Ishikawa (cell line): ENCODE measurements around the gene LRIG3.

ENCODE experiments used
- EGR1 ChIP-seq: IDR thresholded peaks from 2 replicates; pipeline ENCODE4 v1.6.1; 2012
- EP300 ChIP-seq: IDR thresholded peaks from 2 replicates; pipeline ENCODE4 v1.6.1; 2012; ENCODE audit warnings: borderline replicate concordance
- TCF12 ChIP-seq: IDR thresholded peaks from 2 replicates; pipeline ENCODE4 v1.6.1; 2012; ENCODE audit warnings: low read depth
- TEAD4 ChIP-seq: IDR thresholded peaks from 2 replicates; pipeline ENCODE4 v1.6.1; 2012
- ZBTB7A ChIP-seq: IDR thresholded peaks from 2 replicates; pipeline ENCODE4 v1.6.1; 2012; ENCODE audit warnings: low read depth
- TF ChIP-seq, protein P1 (sequence below): IDR thresholded peaks from 2 replicates; pipeline ENCODE4 v1.6.1; 2012; ENCODE audit warnings: low read depth, mild to moderate bottlenecking

DNA sequence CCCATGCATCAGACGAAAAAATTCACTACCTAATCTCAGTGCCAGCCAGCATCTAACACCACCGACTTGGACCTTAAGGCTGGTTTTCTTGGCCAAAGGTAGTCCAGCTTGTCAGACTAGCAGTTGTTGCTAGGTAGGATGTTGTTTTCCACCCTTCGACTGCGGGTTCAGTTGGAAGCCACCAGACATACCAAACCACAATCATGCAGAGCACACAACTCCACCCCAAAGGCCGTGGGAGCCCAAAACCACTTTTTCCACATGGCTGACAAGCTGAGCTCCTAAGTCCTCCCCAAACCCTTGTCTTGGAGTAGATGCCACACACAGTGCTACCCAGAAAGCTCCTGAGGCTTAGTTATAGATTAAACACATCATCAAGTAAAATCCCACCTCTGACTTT is 46.8 kb downstream of the LRIG3 start:
- no peak for TF ChIP-seq EP300
- no peak for TF ChIP-seq EGR1
- TF ChIP-seq TCF12: no peak
- no peak for TF ChIP-seq ZBTB7A
- TF ChIP-seq, protein P1, sequence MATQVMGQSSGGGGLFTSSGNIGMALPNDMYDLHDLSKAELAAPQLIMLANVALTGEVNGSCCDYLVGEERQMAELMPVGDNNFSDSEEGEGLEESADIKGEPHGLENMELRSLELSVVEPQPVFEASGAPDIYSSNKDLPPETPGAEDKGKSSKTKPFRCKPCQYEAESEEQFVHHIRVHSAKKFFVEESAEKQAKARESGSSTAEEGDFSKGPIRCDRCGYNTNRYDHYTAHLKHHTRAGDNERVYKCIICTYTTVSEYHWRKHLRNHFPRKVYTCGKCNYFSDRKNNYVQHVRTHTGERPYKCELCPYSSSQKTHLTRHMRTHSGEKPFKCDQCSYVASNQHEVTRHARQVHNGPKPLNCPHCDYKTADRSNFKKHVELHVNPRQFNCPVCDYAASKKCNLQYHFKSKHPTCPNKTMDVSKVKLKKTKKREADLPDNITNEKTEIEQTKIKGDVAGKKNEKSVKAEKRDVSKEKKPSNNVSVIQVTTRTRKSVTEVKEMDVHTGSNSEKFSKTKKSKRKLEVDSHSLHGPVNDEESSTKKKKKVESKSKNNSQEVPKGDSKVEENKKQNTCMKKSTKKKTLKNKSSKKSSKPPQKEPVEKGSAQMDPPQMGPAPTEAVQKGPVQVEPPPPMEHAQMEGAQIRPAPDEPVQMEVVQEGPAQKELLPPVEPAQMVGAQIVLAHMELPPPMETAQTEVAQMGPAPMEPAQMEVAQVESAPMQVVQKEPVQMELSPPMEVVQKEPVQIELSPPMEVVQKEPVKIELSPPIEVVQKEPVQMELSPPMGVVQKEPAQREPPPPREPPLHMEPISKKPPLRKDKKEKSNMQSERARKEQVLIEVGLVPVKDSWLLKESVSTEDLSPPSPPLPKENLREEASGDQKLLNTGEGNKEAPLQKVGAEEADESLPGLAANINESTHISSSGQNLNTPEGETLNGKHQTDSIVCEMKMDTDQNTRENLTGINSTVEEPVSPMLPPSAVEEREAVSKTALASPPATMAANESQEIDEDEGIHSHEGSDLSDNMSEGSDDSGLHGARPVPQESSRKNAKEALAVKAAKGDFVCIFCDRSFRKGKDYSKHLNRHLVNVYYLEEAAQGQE: no peak
- no peak for TF ChIP-seq TEAD4
